ENCODE measurements around the gene TRPM4. TPM values are rescaled to one million over a fixed set of nuclear protein-coding genes. Genes with fewer than 3 reads are reported as not detected.
"Not testable (repeated sequence)": the region's sequence is repeated elsewhere in the genome, so short reads cannot be mapped to it uniquely, and the experiment has no call there.

The TRPM4 gene
- polyA plus RNA-seq, 1 donor: 17.5 TPM

DNA sequence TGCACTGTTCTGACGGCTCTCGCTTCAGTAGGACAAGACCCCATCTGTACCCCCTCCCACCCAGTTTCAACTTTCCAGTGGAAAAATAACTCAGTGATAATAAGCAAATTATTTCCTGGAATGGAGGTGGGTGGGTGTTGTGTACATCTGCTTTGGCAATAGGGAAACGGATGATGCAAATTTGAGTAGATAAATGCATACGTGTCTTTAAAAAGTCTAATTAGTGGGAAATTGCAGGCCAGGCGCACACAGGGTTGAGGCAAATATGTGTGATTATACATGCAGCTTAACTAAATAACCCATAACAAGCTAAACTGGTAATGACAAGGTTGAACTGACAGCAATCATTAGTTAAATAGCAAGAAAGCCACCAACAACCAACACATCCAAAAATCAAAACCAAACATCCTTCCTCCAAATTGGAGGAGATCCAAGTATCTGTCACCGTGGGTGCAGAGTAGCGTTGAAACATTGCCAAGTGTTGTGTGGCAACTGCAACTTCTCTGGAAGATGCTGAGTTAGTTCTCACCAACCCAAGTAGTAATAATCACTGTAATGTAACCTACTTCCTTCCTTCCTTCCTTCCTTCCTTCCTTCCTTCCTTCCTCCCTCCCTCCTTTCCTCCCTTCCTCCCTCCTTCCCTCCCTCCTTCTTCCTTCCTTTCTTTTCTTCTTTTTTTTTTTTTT lies 54.6 kb downstream of the TRPM4 start:
- no peak for DNase-seq
- Histone ChIP-seq H3K9me3 (ENCODE audit: control insufficient read depth, low read depth, low read length) (no peaks in the 10 kb centered on the region), H3K27ac (ENCODE audit: low read length) (no peak overlapping the region), H3K27me3 (ENCODE audit: control insufficient read depth, insufficient read depth, low read length) (peaks cover 16% of the 10 kb centered on the region), H3K4me3 (ENCODE audit: low read length) (no peak overlapping the region), H3K36me3 (ENCODE audit: control insufficient read depth, insufficient read depth, low read length) (no peaks in the 10 kb centered on the region), H3K4me1 (ENCODE audit: control insufficient read depth, insufficient read depth, low read length) (peaks cover 11% of the 10 kb centered on the region)
- 100% methylated on average over 1 of the region's 7 CpGs for whole genome bisulfite sequencing (ENCODE audit: insufficient coverage, low lambda C conversion rate)

- H3K4me1 ChIP-seq (ENCODE audit: control insufficient read depth, insufficient read depth, low read length): peaks cover 11% of the 10 kb centered on the region
- DNase-seq: no peak
- H3K4me3 ChIP-seq (ENCODE audit: low read length): no peak overlapping the region
- H3K27ac ChIP-seq (ENCODE audit: low read length): no peak overlapping the region
- H3K9me3 ChIP-seq (ENCODE audit: control insufficient read depth, low read depth, low read length): no peaks in the 10 kb centered on the region
- WGBS (ENCODE audit: insufficient coverage, low lambda C conversion rate): no CpG with 5 or more reads among the region's 13 CpGs
- peaks cover 16% of the 10 kb centered on the region for H3K27me3 ChIP-seq (ENCODE audit: control insufficient read depth, insufficient read depth, low read length)
- H3K36me3 ChIP-seq (ENCODE audit: control insufficient read depth, insufficient read depth, low read length): no peaks in the 10 kb centered on the region
Measured at GRCh38 chr19:49213791-49214190, 56.2 kb downstream of the TRPM4 start.

- Histone ChIP-seq H3K9me3 (ENCODE audit: control insufficient read depth, low read depth, low read length) (no peaks in the 10 kb centered on the region), H3K27me3 (ENCODE audit: control insufficient read depth, insufficient read depth, low read length) (peaks cover 16% of the 10 kb centered on the region), H3K4me3 (ENCODE audit: low read length) (no peak overlapping the region), H3K4me1 (ENCODE audit: control insufficient read depth, insufficient read depth, low read length) (peaks cover 11% of the 10 kb centered on the region), H3K27ac (ENCODE audit: low read length) (no peak overlapping the region), H3K36me3 (ENCODE audit: control insufficient read depth, insufficient read depth, low read length) (no peaks in the 10 kb centered on the region)
- no peak for DNase-seq
- WGBS (ENCODE audit: insufficient coverage, low lambda C conversion rate): no CpG with 5 or more reads among the region's 9 CpGs
Measured at GRCh38 chr19:49214701-49215100, 57.1 kb downstream of the TRPM4 start.

- H3K4me3 ChIP-seq (ENCODE audit: low read length): no peak overlapping the region
- peaks cover 6% of the 10 kb centered on the region for H3K27me3 ChIP-seq (ENCODE audit: control insufficient read depth, insufficient read depth, low read length)
- no peak for DNase-seq
- H3K9me3 ChIP-seq (ENCODE audit: control insufficient read depth, low read depth, low read length): no peaks in the 10 kb centered on the region
- WGBS (ENCODE audit: insufficient coverage, low lambda C conversion rate): 87% methylated on average over 3 of the region's 10 CpGs
- no peaks in the 10 kb centered on the region for H3K36me3 ChIP-seq (ENCODE audit: control insufficient read depth, insufficient read depth, low read length)
- H3K27ac ChIP-seq (ENCODE audit: low read length): no peak overlapping the region
- peaks cover 3% of the 10 kb centered on the region for H3K4me1 ChIP-seq (ENCODE audit: control insufficient read depth, insufficient read depth, low read length)
Measured at GRCh38 chr19:49216071-49216470, 58.5 kb downstream of the TRPM4 start.

DNA sequence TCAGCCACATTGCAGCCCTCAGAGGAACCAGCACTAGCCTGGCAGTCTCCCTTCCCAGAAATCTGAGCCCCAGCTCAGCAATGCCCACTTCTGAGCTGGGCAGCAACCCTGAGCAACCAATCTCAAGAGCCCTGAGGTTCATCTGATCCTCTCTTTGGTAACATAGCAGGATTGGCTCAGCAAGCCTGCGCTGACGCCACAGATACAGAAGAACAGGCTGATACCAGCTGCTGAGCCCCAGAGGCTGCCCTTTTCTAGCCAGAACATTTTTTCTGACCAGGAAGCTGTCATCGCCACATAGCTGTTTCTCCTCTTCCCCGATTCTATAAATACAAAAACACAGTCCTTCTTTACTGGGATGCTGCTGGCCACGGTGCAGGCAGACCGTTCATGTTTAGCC lies 59.8 kb downstream of the TRPM4 start:
- H3K4me1 ChIP-seq (ENCODE audit: control insufficient read depth, insufficient read depth, low read length): no peaks in the 10 kb centered on the region
- DNase-seq: no peak
- no peaks in the 10 kb centered on the region for H3K27me3 ChIP-seq (ENCODE audit: control insufficient read depth, insufficient read depth, low read length)
- H3K4me3 ChIP-seq (ENCODE audit: low read length): no peak overlapping the region
- 80% methylated on average over 2 of the region's 6 CpGs for WGBS (ENCODE audit: insufficient coverage, low lambda C conversion rate)
- H3K36me3 ChIP-seq (ENCODE audit: control insufficient read depth, insufficient read depth, low read length): no peaks in the 10 kb centered on the region
- H3K9me3 ChIP-seq (ENCODE audit: control insufficient read depth, low read depth, low read length): no peaks in the 10 kb centered on the region
- H3K27ac ChIP-seq (ENCODE audit: low read length): no peak overlapping the region

DNA sequence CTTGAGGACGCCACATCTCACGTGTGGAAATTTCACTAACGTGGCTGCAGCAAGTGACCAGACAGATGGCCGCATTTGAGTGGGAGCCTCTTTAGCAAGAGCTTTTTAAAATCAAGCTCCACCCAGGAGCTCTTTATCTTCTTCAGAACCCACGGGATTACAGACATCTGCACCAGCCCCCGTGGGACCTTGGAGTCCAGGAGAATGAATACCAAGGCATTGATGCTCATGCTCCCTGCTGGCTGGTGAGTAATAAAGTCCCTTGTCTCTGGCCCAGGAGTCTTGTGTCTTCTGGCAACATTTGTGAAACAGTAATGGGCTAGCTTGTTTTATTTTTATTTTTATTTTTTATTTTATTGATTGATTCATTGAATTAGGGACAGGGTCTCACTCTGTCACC lies 64.4 kb downstream of the TRPM4 start:
- H3K4me3 ChIP-seq (ENCODE audit: low read length): no peak overlapping the region
- H3K27ac ChIP-seq (ENCODE audit: low read length): no peak overlapping the region
- H3K36me3 ChIP-seq (ENCODE audit: control insufficient read depth, insufficient read depth, low read length): no peaks in the 10 kb centered on the region
- H3K27me3 ChIP-seq (ENCODE audit: control insufficient read depth, insufficient read depth, low read length): no peaks in the 10 kb centered on the region
- no peaks in the 10 kb centered on the region for H3K9me3 ChIP-seq (ENCODE audit: control insufficient read depth, low read depth, low read length)
- H3K4me1 ChIP-seq (ENCODE audit: control insufficient read depth, insufficient read depth, low read length): no peaks in the 10 kb centered on the region
- no peak for DNase-seq
- no CpG with 5 or more reads among the region's 6 CpGs for WGBS (ENCODE audit: insufficient coverage, low lambda C conversion rate)

GRCh38 chr19:49222528-49222927 lies 64.9 kb downstream of the TRPM4 start:
- H3K36me3 ChIP-seq (ENCODE audit: control insufficient read depth, insufficient read depth, low read length): no peaks in the 10 kb centered on the region

GRCh38 chr19:49223472-49223871 lies 65.9 kb downstream of the TRPM4 start:
- Histone ChIP-seq H3K9me3 (ENCODE audit: control insufficient read depth, low read depth, low read length) (no peaks in the 10 kb centered on the region), H3K27me3 (ENCODE audit: control insufficient read depth, insufficient read depth, low read length) (no peaks in the 10 kb centered on the region), H3K4me3 (ENCODE audit: low read length) (no peak overlapping the region), H3K36me3 (ENCODE audit: control insufficient read depth, insufficient read depth, low read length) (no peaks in the 10 kb centered on the region), H3K4me1 (ENCODE audit: control insufficient read depth, insufficient read depth, low read length) (no peaks in the 10 kb centered on the region), H3K27ac (ENCODE audit: low read length) (no peak overlapping the region)
- WGBS (ENCODE audit: insufficient coverage, low lambda C conversion rate): no CpG with 5 or more reads among the region's 9 CpGs
- DNase-seq: no peak

More at GRCh38 chr19:49222528-49222927, 64.9 kb downstream of the TRPM4 start:
- no CpG with 5 or more reads among the region's 4 CpGs for WGBS (ENCODE audit: insufficient coverage, low lambda C conversion rate)
- Histone ChIP-seq H3K4me1 (ENCODE audit: control insufficient read depth, insufficient read depth, low read length) (no peaks in the 10 kb centered on the region), H3K27me3 (ENCODE audit: control insufficient read depth, insufficient read depth, low read length) (no peaks in the 10 kb centered on the region), H3K4me3 (ENCODE audit: low read length) (no peak overlapping the region), H3K27ac (ENCODE audit: low read length) (no peak overlapping the region), H3K9me3 (ENCODE audit: control insufficient read depth, low read depth, low read length) (no peaks in the 10 kb centered on the region)
- no peak for DNase-seq

DNA sequence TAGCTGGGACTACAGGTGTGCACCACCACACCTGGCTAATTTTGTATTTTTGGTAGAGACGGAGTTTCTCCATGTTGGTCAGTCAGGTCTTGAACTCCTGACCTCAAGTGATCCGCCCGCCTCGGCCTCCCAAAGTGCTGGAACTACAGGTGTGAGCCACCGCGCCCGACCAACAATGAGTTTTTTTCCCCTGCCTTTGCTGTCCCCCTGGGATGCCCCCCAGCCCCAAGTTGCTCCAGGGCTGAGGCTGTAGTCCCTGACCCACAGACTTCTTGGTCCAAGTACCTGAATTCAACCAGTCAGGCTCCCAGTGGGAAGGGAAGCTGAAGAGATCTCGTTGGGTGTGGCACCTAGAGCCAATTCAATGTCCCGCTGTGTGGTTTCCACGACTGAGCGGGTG lies 66.8 kb downstream of the TRPM4 start:
- not testable (repeated sequence) for H3K4me3 ChIP-seq (ENCODE audit: low read length); H3K4me1 ChIP-seq (ENCODE audit: control insufficient read depth, insufficient read depth, low read length); DNase-seq; H3K27ac ChIP-seq (ENCODE audit: low read length); H3K36me3 ChIP-seq (ENCODE audit: control insufficient read depth, insufficient read depth, low read length); H3K9me3 ChIP-seq (ENCODE audit: control insufficient read depth, low read depth, low read length); H3K27me3 ChIP-seq (ENCODE audit: control insufficient read depth, insufficient read depth, low read length)
- WGBS (ENCODE audit: insufficient coverage, low lambda C conversion rate): no CpG with 5 or more reads among the region's 11 CpGs

DNA sequence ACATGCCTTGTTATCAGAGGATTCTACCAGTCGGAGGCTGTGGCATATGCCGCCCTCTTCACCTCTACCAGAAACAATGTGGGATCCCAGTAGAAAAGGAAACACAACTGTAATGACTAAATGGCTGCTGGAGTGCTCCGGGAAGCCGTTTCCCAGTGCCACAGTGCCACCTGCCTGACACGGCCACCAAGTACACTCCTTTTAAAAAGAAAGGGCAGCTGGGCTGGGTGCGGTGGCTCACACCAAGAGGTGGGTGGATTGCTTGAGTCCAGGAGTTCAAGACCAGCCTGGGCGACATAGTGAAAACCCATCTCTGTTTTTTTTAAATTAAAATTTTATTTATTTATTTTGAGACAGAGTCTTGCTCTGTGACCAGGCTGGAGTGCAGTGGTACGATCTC lies 67.3 kb downstream of the TRPM4 start:
- H3K27me3 ChIP-seq (ENCODE audit: control insufficient read depth, insufficient read depth, low read length): no peaks in the 10 kb centered on the region
- no CpG with 5 or more reads among the region's 8 CpGs for WGBS (ENCODE audit: insufficient coverage, low lambda C conversion rate)
- no peaks in the 10 kb centered on the region for H3K9me3 ChIP-seq (ENCODE audit: control insufficient read depth, low read depth, low read length)
- peak in 1 of 2 donors; percentile 22 for DNase-seq
- no peaks in the 10 kb centered on the region for H3K36me3 ChIP-seq (ENCODE audit: control insufficient read depth, insufficient read depth, low read length)
- H3K27ac ChIP-seq (ENCODE audit: low read length): no peak overlapping the region
- no peaks in the 10 kb centered on the region for H3K4me1 ChIP-seq (ENCODE audit: control insufficient read depth, insufficient read depth, low read length)
- H3K4me3 ChIP-seq (ENCODE audit: low read length): no peak overlapping the region

DNA sequence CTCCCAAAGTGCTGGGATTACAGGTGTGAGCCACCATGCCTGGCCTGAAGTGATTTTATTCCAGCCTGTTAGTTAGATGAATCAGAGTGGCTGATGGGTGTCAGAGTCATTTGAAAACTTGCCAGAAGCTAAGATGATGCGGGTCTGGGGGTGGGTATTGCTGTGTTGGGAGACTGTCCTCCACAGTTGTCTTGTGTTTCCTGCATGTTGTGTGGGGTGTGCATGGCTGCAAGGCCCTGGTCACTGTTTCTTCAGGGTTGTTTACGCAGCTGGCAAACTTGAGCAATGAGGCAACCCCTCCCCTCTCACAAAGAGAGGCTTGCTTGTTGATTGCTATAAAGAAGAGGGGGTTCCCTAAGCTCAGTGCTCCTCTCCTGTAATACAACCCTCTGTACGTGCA lies 71.8 kb downstream of the TRPM4 start:
- no CpG with 5 or more reads among the region's 3 CpGs for WGBS (ENCODE audit: insufficient coverage, low lambda C conversion rate)
- DNase-seq: no peak
- Histone ChIP-seq H3K9me3 (ENCODE audit: control insufficient read depth, low read depth, low read length) (no peaks in the 10 kb centered on the region), H3K27ac (ENCODE audit: low read length) (no peak overlapping the region), H3K4me1 (ENCODE audit: control insufficient read depth, insufficient read depth, low read length) (no peaks in the 10 kb centered on the region), H3K4me3 (ENCODE audit: low read length) (no peak overlapping the region), H3K36me3 (ENCODE audit: control insufficient read depth, insufficient read depth, low read length) (no peaks in the 10 kb centered on the region), H3K27me3 (ENCODE audit: control insufficient read depth, insufficient read depth, low read length) (no peaks in the 10 kb centered on the region)

All from large intestine (tissue), 3 donors.